Stimulated activated memory B cell treated with anti-CD40 and anti-IgM and Interleukin-4, amounts not matched to agents 10 μg/mL and 1 μg/mL and 100 μg/mL, for 72 hours (primary cell): ENCODE data around the gene CCP110.

ENCODE experiments used
- ATAC-seq: fragments of 150-1000 bp; cut with Tn5 transposase; 2 replicates; pipeline ENCODE4 v1.10.0; 2021
- H3K27ac Mint-ChIP-seq: one replicate; pipeline ENCODE4 v1.8.0; 2022; ENCODE audit warnings: mild to moderate bottlenecking, mixed read lengths
- H3K27me3 Mint-ChIP-seq: one replicate; pipeline ENCODE4 v1.8.0; 2022; ENCODE audit warnings: mixed read lengths
- H3K36me3 Mint-ChIP-seq: one replicate; pipeline ENCODE4 v1.8.0; 2022; ENCODE audit warnings: mixed read lengths
- H3K4me1 Mint-ChIP-seq: one replicate; pipeline ENCODE4 v1.8.0; 2022; ENCODE audit warnings: mixed read lengths
- H3K4me3 Mint-ChIP-seq: one replicate; pipeline ENCODE4 v1.8.0; 2022; ENCODE audit warnings: mild to moderate bottlenecking, moderate library complexity, mixed read lengths
- H3K9me3 Mint-ChIP-seq: one replicate; pipeline ENCODE4 v1.8.0; 2022; ENCODE audit warnings: mixed read lengths

CCP110 gene, protein sequence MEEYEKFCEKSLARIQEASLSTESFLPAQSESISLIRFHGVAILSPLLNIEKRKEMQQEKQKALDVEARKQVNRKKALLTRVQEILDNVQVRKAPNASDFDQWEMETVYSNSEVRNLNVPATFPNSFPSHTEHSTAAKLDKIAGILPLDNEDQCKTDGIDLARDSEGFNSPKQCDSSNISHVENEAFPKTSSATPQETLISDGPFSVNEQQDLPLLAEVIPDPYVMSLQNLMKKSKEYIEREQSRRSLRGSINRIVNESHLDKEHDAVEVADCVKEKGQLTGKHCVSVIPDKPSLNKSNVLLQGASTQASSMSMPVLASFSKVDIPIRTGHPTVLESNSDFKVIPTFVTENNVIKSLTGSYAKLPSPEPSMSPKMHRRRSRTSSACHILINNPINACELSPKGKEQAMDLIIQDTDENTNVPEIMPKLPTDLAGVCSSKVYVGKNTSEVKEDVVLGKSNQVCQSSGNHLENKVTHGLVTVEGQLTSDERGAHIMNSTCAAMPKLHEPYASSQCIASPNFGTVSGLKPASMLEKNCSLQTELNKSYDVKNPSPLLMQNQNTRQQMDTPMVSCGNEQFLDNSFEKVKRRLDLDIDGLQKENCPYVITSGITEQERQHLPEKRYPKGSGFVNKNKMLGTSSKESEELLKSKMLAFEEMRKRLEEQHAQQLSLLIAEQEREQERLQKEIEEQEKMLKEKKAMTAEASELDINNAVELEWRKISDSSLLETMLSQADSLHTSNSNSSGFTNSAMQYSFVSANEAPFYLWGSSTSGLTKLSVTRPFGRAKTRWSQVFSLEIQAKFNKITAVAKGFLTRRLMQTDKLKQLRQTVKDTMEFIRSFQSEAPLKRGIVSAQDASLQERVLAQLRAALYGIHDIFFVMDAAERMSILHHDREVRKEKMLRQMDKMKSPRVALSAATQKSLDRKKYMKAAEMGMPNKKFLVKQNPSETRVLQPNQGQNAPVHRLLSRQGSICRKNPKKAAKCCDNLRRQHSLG

DNA sequence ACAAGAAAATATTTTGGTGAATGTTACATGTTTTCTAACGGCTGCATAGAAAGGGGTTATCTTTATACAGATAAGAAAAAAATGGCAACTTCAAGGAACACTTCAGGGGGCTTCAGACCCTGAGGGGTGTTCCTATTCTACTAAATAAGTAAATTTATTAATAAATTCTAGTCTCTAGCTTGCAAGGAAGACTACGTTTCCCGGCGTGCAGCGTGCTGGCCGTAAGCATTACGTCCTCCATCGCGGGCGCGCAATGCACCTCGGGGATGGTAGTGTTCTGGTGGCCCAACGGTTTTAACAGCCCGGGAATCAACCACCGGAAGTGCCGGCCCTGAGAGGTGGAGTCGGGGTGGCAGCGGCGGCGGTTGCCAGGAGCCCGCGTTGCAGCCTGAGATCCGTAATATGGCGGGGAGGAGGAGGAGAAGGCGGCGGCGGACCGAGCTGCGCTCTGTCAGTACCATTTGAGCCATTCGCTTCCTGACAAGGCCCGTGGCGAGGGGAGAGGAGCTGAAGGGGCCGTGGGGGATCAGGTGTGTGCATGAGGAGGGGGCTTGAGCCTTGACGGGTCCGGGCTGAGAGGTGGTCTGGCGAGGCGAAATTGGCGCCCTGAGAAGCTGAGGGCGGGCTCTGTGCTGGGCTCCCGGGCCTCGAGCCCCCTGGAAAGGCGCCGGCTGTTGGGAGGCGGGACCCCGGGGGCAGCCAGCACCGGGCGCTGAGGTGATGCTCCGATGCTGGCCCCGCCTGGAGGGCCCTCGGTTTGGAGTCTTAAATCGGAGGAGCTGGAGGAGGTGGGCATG, at the start of gene CCP110:
TSS of gene CCP110 (plus strand) at position 384 of the 797 bp plus-strand sequence. CDS start 3,940 bp downstream, outside the sequence.
- peak within 1 kb of the TSS; percentile 93 for H3K4me3 Mint-ChIP-seq
- no peaks in the 10 kb centered on the region for H3K9me3 Mint-ChIP-seq
- H3K27me3 Mint-ChIP-seq: no peaks in the 10 kb centered on the region
- H3K27ac Mint-ChIP-seq: peak within 1 kb of the TSS; percentile 87
- H3K4me1 Mint-ChIP-seq: peaks cover 45% of the 10 kb centered on the region
- peaks cover 6% of the 10 kb centered on the region for H3K36me3 Mint-ChIP-seq
- ATAC-seq: peak; percentile 94

DNA sequence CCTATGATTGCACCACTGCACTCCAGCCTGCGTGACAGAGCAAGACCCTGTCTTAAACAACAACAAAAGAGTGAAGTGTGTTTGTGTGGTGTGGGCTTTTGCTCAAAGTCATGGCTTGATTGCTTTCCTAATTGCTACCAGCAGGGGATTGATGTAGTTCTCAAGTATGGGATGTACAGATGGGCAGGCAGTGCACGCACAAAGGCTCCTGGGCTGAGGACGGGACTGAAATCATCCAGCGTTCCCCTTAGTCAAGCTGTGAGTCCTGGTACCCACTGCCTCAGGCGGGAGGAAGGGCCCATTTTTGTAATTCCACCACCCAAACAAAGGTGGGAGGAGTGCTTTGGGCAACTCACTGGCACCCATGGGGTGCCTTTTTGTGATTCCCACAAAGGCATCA, 49.1 kb upstream of the CCP110 start:
- Mint-ChIP-seq H3K36me3 (no peaks in the 10 kb centered on the region), H3K27me3 (peaks cover 18% of the 10 kb centered on the region), H3K27ac (no peak overlapping the region), H3K4me3 (no peak overlapping the region), H3K4me1 (no peaks in the 10 kb centered on the region), H3K9me3 (peaks cover 4% of the 10 kb centered on the region)
- no peak for ATAC-seq

DNA sequence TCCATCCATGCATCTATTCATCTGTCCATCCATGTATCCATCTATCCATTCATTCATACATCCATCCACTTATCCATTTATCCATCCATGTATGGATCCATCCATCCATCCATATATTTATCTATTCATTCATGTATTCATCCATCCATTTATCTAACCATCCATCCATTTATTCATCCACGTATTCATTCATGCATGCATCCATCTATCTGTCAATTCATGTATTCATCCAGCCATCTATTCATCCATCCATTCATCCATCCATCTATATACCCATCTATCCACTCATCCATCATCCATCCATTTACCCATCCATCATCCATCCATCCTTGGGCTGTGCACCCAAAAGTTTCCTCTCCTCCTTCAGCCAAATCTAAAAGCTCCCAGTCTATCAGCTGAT, 45.2 kb upstream of the CCP110 start:
- no peak overlapping the region for H3K4me3 Mint-ChIP-seq
- no peak overlapping the region for H3K27ac Mint-ChIP-seq
- no peak for ATAC-seq

DNA sequence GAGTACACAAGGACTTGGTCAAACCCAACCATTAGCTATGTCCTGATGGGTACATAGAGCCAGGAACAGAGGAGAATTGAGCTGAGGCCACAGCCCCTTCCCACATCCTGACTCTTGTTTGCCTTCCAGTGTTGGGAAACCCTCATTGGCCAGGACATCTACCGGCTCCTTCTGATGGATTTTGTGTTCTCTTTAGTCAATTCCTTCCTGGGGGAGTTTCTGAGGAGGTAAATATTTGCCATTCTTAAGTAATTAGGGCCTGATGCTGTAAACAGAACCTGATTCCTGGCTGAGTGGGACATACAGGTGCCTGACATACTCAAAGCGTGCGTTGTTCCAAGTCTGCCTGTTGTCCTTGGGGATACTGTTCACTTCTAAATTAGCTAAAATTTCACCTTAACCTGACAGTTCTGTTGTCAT, 44.4 kb upstream of the CCP110 start:
- Mint-ChIP-seq H3K27ac (no peak overlapping the region), H3K27me3 (peaks cover 18% of the 10 kb centered on the region), H3K9me3 (peaks cover 4% of the 10 kb centered on the region), H3K36me3 (no peaks in the 10 kb centered on the region), H3K4me1 (no peaks in the 10 kb centered on the region), H3K4me3 (no peak overlapping the region)
- ATAC-seq: no peak

More for the DNA sequence above, 45.2 kb upstream of the CCP110 start:
- H3K9me3 Mint-ChIP-seq: peaks cover 4% of the 10 kb centered on the region
- no peaks in the 10 kb centered on the region for H3K36me3 Mint-ChIP-seq
- no peaks in the 10 kb centered on the region for H3K4me1 Mint-ChIP-seq
- H3K27me3 Mint-ChIP-seq: peaks cover 18% of the 10 kb centered on the region

DNA sequence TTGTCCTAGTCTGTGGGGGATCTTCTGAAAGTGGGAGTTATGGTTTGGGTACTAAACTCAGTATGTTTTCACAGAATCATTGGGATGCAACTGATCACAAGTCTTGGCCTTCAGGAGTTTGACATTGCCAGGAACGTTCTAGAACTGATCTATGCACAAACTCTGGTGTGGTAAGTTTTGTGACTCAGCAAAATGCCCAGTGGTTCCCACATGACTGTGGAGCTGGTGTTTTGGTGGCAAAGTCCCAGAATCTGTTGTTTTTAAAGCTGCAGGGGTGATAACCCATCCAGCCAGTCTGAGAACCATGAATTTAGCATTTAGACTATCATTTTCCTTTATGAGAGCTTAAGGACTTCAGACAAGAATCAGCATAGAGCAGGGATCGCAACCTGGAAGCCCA, 42.4 kb upstream of the CCP110 start:
- H3K4me1 Mint-ChIP-seq: no peaks in the 10 kb centered on the region
- H3K36me3 Mint-ChIP-seq: no peaks in the 10 kb centered on the region
- peaks cover 18% of the 10 kb centered on the region for H3K27me3 Mint-ChIP-seq
- H3K4me3 Mint-ChIP-seq: no peak overlapping the region
- ATAC-seq: no peak
- no peak overlapping the region for H3K27ac Mint-ChIP-seq
- peaks cover 4% of the 10 kb centered on the region for H3K9me3 Mint-ChIP-seq

DNA sequence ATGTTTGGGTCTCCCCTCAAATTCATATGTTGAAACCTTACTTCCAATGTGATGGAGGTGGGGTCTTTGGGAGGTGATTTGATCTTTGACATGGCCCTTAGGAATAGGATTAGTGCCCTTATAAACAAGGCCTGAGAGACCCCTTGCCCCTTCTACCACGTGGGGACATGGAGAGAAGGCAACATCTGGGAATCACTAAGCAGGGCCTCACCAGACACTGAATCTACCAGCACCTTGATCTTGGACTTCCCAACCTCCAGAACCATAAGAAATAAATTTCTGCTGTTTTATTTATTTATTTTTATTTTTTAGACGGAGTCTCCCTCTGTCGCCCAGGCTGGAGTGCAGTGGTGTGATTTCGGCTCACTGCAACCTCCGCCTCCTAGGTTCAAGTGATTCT, 42.0 kb upstream of the CCP110 start:
- Mint-ChIP-seq H3K4me1 (no peaks in the 10 kb centered on the region), H3K27ac (no peak overlapping the region), H3K36me3 (no peaks in the 10 kb centered on the region), H3K9me3 (peaks cover 4% of the 10 kb centered on the region), H3K4me3 (no peak overlapping the region), H3K27me3 (peaks cover 18% of the 10 kb centered on the region)
- ATAC-seq: no peak

DNA sequence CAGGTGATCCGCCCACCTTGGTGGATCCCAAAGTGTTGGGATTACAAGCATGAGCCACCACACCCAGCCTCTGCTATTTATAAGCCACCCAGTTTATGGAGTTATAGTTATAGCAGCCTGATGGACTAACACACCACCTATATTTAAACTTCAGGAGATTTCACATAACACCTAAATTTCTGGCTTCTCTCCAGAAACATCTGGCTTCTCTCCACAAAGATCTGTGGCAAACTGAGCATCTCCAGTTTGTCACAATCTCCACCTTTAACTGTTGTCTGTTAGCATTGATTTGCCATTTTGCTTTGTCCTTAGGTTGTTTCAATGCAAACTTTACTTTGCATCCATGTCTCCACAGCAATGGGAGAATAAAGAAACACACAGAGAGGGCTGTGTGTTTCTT, 41.5 kb upstream of the CCP110 start:
- H3K4me1 Mint-ChIP-seq: no peaks in the 10 kb centered on the region
- no peak for ATAC-seq
- H3K4me3 Mint-ChIP-seq: no peak overlapping the region
- no peaks in the 10 kb centered on the region for H3K36me3 Mint-ChIP-seq
- no peak overlapping the region for H3K27ac Mint-ChIP-seq
- peaks cover 4% of the 10 kb centered on the region for H3K9me3 Mint-ChIP-seq
- peaks cover 18% of the 10 kb centered on the region for H3K27me3 Mint-ChIP-seq

DNA sequence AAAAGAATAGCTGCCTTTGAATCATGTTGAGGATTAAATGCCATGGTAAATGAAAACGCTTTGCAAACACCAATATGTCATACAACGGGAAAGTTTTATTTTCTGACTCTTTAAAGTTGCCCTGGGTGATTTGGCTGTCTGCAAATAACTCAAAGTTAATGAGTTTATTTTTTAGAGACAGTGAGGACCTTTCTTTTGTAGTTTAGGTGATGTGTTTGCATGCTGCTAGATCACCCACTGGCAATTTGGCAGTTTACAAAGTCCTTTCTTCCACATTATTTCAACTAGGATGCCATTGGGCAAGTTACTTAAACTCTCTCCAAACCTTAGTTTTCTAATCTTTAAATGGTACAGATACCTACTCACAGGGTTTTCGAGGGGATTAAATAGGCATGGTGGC, 39.6 kb upstream of the CCP110 start:
- no peak overlapping the region for H3K27ac Mint-ChIP-seq
- ATAC-seq: no peak
- H3K4me3 Mint-ChIP-seq: no peak overlapping the region
- no peaks in the 10 kb centered on the region for H3K9me3 Mint-ChIP-seq
- H3K4me1 Mint-ChIP-seq: no peaks in the 10 kb centered on the region
- H3K27me3 Mint-ChIP-seq: peaks cover 4% of the 10 kb centered on the region
- H3K36me3 Mint-ChIP-seq: no peaks in the 10 kb centered on the region

DNA sequence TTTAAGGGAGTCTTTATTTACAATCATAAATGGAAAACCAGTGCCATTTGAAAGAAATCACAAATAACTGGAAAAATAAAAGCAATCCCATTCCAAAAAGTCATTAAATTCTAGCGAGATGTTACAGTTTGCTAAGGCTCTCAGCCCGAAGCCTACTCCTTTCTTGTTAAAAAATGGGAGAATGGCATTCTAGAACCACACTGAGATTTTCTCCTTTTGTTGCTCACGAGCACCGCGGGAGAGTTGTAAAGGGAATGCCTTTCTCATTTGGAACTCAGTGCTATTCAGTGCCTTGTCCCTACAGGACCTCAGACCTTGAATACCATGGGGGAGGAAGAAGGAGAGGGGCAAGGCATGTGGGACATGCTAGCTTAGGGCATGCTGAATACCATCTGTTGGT, 38.1 kb upstream of the CCP110 start:
- H3K9me3 Mint-ChIP-seq: no peaks in the 10 kb centered on the region
- H3K4me1 Mint-ChIP-seq: no peaks in the 10 kb centered on the region
- H3K27me3 Mint-ChIP-seq: no peaks in the 10 kb centered on the region
- H3K27ac Mint-ChIP-seq: no peak overlapping the region
- no peaks in the 10 kb centered on the region for H3K36me3 Mint-ChIP-seq
- no peak for ATAC-seq
- H3K4me3 Mint-ChIP-seq: no peak overlapping the region

DNA sequence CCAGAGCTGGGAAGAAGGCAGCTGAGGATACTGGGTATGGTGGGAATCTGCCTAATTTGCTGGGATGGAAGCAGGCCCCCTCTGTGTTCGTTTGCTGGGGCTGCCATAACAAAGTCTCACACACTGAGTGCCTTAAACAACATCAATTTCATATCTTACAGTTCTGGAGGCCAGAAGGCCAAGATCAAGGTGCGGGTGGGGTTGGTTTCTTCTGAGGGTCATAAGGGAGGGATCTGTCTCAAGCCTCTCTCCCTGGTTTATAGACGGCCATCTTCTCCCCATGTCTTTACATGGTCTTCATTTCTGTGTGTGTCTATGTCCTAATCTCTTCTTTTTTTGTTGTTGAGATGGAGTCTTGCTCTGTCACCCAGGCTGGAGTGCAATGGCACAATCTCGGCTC, 37.7 kb upstream of the CCP110 start:
- Mint-ChIP-seq H3K4me1 (no peaks in the 10 kb centered on the region), H3K27ac (no peak overlapping the region), H3K36me3 (no peaks in the 10 kb centered on the region), H3K9me3 (no peaks in the 10 kb centered on the region), H3K27me3 (no peaks in the 10 kb centered on the region), H3K4me3 (no peak overlapping the region)
- ATAC-seq: no peak

DNA sequence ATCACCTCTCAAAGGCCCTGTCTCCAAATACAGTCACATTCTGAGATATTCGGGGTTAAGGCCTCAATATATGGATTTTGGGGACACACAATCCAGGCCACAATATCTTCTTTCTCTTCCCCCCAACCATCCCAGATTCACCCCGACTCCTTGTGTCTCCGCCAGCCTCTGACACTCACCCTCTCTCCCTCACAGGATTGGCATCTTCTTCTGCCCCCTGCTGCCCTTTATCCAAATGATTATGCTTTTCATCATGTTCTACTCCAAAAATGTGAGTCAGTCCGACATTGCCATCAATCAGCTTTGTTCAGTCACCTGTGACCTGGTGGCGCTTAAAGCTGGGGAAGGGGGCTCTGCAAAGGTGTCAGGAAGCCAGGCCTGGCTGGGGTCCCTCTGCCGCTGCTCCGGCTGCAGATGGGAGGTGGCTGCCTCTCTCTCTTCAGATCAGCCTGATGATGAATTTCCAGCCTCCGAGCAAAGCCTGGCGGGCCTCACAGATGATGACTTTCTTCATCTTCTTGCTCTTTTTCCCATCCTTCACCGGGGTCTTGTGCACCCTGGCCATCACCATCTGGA, 36.9 kb upstream of the CCP110 start:
- H3K4me1 Mint-ChIP-seq: no peaks in the 10 kb centered on the region
- H3K27ac Mint-ChIP-seq: no peak overlapping the region
- no peaks in the 10 kb centered on the region for H3K27me3 Mint-ChIP-seq
- ATAC-seq: no peak
- H3K9me3 Mint-ChIP-seq: no peaks in the 10 kb centered on the region
- H3K4me3 Mint-ChIP-seq: no peak overlapping the region
- no peaks in the 10 kb centered on the region for H3K36me3 Mint-ChIP-seq

DNA sequence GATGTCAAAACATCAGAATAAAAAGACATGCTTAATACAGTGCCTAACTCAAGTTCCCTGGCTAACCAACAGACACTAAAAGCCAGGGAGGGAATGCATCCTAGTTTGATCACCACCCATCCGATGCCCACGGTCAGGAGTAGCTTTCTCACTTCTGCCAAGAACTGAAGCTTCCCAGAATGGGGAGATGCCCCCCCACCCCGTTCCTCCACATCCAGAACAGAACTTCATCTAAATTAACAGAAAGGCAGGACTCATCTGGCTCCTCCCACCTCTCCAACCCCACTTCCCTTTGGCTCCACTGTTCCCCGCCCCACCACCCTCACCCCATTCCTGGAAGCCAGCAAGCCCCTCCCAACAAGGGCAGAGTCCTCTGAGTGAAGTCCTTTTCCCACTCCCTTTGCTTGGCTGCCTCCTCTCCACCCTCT, 35.5 kb upstream of the CCP110 start:
- Mint-ChIP-seq H3K4me1 (peaks cover 2% of the 10 kb centered on the region), H3K4me3 (no peak overlapping the region), H3K36me3 (no peaks in the 10 kb centered on the region), H3K9me3 (no peaks in the 10 kb centered on the region), H3K27me3 (no peaks in the 10 kb centered on the region), H3K27ac (no peak overlapping the region)
- no peak for ATAC-seq

DNA sequence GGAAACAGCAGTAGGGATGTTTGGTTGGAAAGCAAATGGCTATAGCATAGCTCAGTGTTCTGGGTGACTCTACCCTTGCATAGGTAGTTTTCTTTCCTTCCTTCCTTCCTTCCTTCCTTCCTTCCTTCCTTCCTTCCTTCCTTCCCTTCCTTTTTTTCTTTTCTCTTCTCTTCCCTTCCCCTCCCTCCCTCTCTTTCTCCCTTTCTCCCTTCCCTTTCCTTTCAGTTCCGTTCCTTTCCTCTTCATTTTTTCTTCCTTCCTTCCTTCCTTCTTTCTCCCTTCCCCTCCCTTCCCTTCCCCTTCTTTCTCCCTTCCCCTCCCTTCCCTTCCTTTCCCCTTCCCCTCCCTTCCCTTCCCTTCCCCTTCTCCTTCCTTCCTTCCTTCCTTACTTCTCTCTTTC, 33.1 kb upstream of the CCP110 start:
- no peak for ATAC-seq
- Mint-ChIP-seq H3K4me3 (no peak overlapping the region), H3K27ac (no peak overlapping the region), H3K9me3 (no peaks in the 10 kb centered on the region), H3K4me1 (peaks cover 14% of the 10 kb centered on the region), H3K36me3 (no peaks in the 10 kb centered on the region), H3K27me3 (no peaks in the 10 kb centered on the region)

DNA sequence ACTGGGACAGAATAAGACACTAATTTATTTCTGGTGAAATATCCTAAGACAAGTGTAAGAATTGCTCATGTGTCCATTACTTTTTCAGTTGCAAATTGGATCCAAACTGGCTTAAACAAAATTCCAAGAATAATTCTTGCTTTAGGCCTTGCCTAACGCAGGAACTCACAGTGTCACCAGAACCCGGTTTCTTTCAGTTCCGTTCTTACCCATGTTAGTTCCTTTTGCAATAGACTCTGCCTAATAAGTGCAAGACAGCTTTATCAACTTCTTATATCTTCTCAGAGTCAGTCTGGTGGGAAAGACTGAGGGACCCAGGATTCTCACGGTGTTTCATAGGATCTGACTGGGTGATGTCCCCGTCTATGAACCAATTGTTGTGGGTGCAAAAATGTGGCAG, 26.6 kb upstream of the CCP110 start:
- Mint-ChIP-seq H3K4me3 (no peak overlapping the region), H3K4me1 (peaks cover 14% of the 10 kb centered on the region), H3K27me3 (no peaks in the 10 kb centered on the region), H3K36me3 (peaks cover 20% of the 10 kb centered on the region), H3K9me3 (no peaks in the 10 kb centered on the region), H3K27ac (no peak overlapping the region)
- no peak for ATAC-seq

DNA sequence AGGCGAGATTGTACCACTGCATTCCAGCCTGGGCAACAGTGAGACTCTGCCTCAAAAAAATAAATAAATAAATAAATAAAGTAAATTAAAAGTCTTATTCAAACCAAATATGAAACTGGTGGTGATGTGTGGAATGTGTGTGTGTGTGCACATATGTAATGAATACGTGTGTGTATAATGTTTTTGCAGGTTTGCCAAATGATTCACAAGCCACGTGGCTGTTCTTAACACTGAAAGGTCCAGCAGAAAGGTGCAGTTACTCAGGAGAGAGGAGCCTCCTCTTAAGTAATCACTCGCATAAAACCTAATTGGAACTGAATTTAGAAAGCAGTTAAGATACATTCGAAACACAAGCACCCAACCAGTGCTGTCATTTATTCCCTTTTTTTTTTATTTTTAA, 24.7 kb upstream of the CCP110 start:
- no peaks in the 10 kb centered on the region for H3K9me3 Mint-ChIP-seq
- no peaks in the 10 kb centered on the region for H3K27me3 Mint-ChIP-seq
- peaks cover 22% of the 10 kb centered on the region for H3K36me3 Mint-ChIP-seq
- no peak overlapping the region for H3K4me3 Mint-ChIP-seq
- H3K4me1 Mint-ChIP-seq: peaks cover 5% of the 10 kb centered on the region
- H3K27ac Mint-ChIP-seq: no peak overlapping the region
- ATAC-seq: no peak
